WERI-Rb-1 (cell line): ENCODE data around the gene CAPS.

Experiments
- DNase-seq: peaks from one replicate; pipeline ENCODE4 v3.0.0-alpha.2; 2020
- H3K27ac ChIP-seq: fragments of 250-450 bp; sonication (Bioruptor Pico); 2 replicates; pipeline ENCODE4 v1.5.1; 2020; ENCODE audit warnings: mild to moderate bottlenecking, moderate library complexity
- H3K27me3 ChIP-seq: fragments of 250-450 bp; sonication (Bioruptor Pico); 2 replicates; pipeline ENCODE4 v1.5.1; 2021; ENCODE audit warnings: mild to moderate bottlenecking, low read depth, moderate library complexity; ENCODE audit not compliant: insufficient read depth, severe bottlenecking
- H3K36me3 ChIP-seq: fragments of 250-450 bp; sonication (Bioruptor Pico); 2 replicates; pipeline ENCODE4 v1.5.1; 2020; ENCODE audit warnings: mild to moderate bottlenecking, moderate library complexity
- H3K4me3 ChIP-seq: 2 replicates; pipeline ENCODE4 v1.5.1; 2011; ENCODE audit warnings: low read depth, mild to moderate bottlenecking, control low read depth, low read length
- H3K9me3 ChIP-seq: fragments of 250-450 bp; sonication (Bioruptor Pico); 2 replicates; pipeline ENCODE4 v1.5.1; 2021; ENCODE audit warnings: mild to moderate bottlenecking, moderate library complexity; ENCODE audit not compliant: severe bottlenecking
- CTCF ChIP-seq: IDR thresholded peaks from 2 replicates; pipeline ENCODE4 v1.5.1; 2011; ENCODE audit warnings: low read depth, mild to moderate bottlenecking, control low read depth, inconsistent platforms, low read length

CAPS gene

GRCh38 chr19:5913739-5914357, at the start of gene CAPS:
Gene CAPS, plus strand, starts transcription at chr19:5914254. Its CDS starts 153 bp downstream, at chr19:5914407.
- Histone ChIP-seq H3K36me3 (peaks cover 40% of the 10 kb centered on the region), H3K4me3 (no peak within 1 kb of the TSS)
- no peak for DNase-seq

GRCh38 chr19:5864725-5865486, 49.1 kb upstream of the CAPS start:
- no peak for DNase-seq
- Histone ChIP-seq H3K36me3 (no peaks in the 10 kb centered on the region), H3K4me3 (no peak overlapping the region), H3K9me3 (no peaks in the 10 kb centered on the region), H3K27me3 (no peaks in the 10 kb centered on the region), H3K27ac (no peak overlapping the region)
- TF ChIP-seq CTCF: 0 out of 2 replicates have a peak, but pooled peaks have one; percentile 14

More at GRCh38 chr19:5913739-5914357, at the start of gene CAPS:
- Histone ChIP-seq H3K27me3 (no peaks in the 10 kb centered on the region), H3K27ac (no peak within 1 kb of the TSS), H3K9me3 (no peaks in the 10 kb centered on the region)
- no peak for TF ChIP-seq CTCF

GRCh38 chr19:5865772-5866171, 48.3 kb upstream of the CAPS start:
- H3K9me3 ChIP-seq: no peaks in the 10 kb centered on the region
- no peaks in the 10 kb centered on the region for H3K36me3 ChIP-seq
- DNase-seq: no peak
- H3K27me3 ChIP-seq: no peaks in the 10 kb centered on the region
- no peak overlapping the region for H3K27ac ChIP-seq
- no peak overlapping the region for H3K4me3 ChIP-seq
- TF ChIP-seq CTCF: no peak

GRCh38 chr19:5867201-5868136, 46.6 kb upstream of the CAPS start:
- no peak for DNase-seq
- H3K27me3 ChIP-seq: no peaks in the 10 kb centered on the region
- H3K9me3 ChIP-seq: no peaks in the 10 kb centered on the region
- no peak overlapping the region for H3K27ac ChIP-seq
- H3K36me3 ChIP-seq: no peaks in the 10 kb centered on the region
- no peak overlapping the region for H3K4me3 ChIP-seq
- TF ChIP-seq CTCF: no peak

GRCh38 chr19:5870986-5871394, 43.1 kb upstream of the CAPS start:
- no peak overlapping the region for H3K27ac ChIP-seq
- no peaks in the 10 kb centered on the region for H3K36me3 ChIP-seq
- no peak overlapping the region for H3K4me3 ChIP-seq
- H3K9me3 ChIP-seq: no peaks in the 10 kb centered on the region
- H3K27me3 ChIP-seq: no peaks in the 10 kb centered on the region
- TF ChIP-seq CTCF: no peak
- DNase-seq: no peak
